NT2/D1 (cell line): ENCODE results near the gene ERN1.

Experiments used
- DNase-seq: peaks from one replicate; pipeline ENCODE4 v3.0.0-alpha.2; 2011; ENCODE audit warnings: low read depth, low spot score
- H3K27me3 ChIP-seq: 2 replicates; pipeline ENCODE4 v1.6.0; 2011; ENCODE audit warnings: mild to moderate bottlenecking; ENCODE audit not compliant: insufficient read length, insufficient read depth
- H3K36me3 ChIP-seq: 2 replicates; pipeline ENCODE4 v1.6.1; 2011; ENCODE audit warnings: mild to moderate bottlenecking, low read length, mixed read lengths; ENCODE audit not compliant: insufficient read depth, insufficient read length
- H3K4me1 ChIP-seq: 2 replicates; pipeline ENCODE4 v1.5.1; 2011; ENCODE audit not compliant: insufficient read depth, insufficient read length
- H3K4me3 ChIP-seq: 2 replicates; pipeline ENCODE4 v1.5.1; 2011; ENCODE audit warnings: low read depth; ENCODE audit not compliant: insufficient read length
- H3K9ac ChIP-seq: 2 replicates; pipeline ENCODE4 v1.6.0; 2011; ENCODE audit warnings: low read depth; ENCODE audit not compliant: insufficient read length
- H3K9me3 ChIP-seq: 2 replicates; pipeline ENCODE4 v1.5.1; 2011; ENCODE audit warnings: mild to moderate bottlenecking, low read length; ENCODE audit not compliant: insufficient read depth
- SUZ12 ChIP-seq: IDR thresholded peaks from 2 replicates; pipeline ENCODE4 v1.6.1; 2011; ENCODE audit not compliant: insufficient read length, insufficient read depth; ENCODE audit errors: extremely low read depth
- YY1 ChIP-seq: IDR thresholded peaks from 2 replicates; pipeline ENCODE4 v1.6.1; 2011; ENCODE audit not compliant: insufficient read length, insufficient read depth
- ZNF274 ChIP-seq: IDR thresholded peaks from 2 replicates; pipeline ENCODE4 v1.6.1; 2011; ENCODE audit warnings: mild to moderate bottlenecking, low read depth, low read length

Gene ERN1

DNA sequence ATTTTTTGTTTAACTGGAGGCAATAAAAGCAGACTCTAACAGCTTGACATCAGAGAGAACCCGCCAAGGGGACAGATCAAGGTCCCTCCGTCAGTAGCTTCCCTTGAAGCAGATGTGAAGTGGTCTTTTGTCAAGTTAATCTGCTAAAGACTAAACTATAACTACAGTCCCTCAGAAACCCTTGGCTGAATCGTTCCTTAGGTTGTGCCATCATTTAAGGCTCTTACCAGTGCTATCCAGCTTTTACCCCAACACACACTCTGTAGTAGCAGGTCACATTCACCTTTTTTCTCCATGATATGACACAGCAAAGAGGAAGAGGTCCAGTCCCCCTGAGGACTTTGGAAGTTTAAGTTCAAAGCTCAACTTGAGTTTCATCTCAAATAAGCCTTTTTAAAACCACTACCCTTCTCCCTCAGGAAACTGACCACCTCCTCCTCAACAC lies 49.7 kb downstream of the ERN1 start:
- Histone ChIP-seq H3K4me3 (no peak overlapping the region), H3K9me3 (no peaks in the 10 kb centered on the region), H3K36me3 (no peaks in the 10 kb centered on the region), H3K27me3 (no peaks in the 10 kb centered on the region), H3K4me1 (no peaks in the 10 kb centered on the region), H3K9ac (no peak overlapping the region)
- no peak for DNase-seq
- TF ChIP-seq YY1 (no peak), SUZ12 (no peak), ZNF274 (no peak)

GRCh38 chr17:64077379-64077778 lies 52.6 kb downstream of the ERN1 start:
- Histone ChIP-seq H3K27me3 (no peaks in the 10 kb centered on the region), H3K36me3 (no peaks in the 10 kb centered on the region), H3K4me1 (no peaks in the 10 kb centered on the region)

GRCh38 chr17:64075913-64076312 lies 54.0 kb downstream of the ERN1 start:
- no peak for DNase-seq
- H3K9ac ChIP-seq = no peak overlapping the region
- no peaks in the 10 kb centered on the region for H3K27me3 ChIP-seq
- no peaks in the 10 kb centered on the region for H3K4me1 ChIP-seq
- TF ChIP-seq SUZ12 = no peak
- TF ChIP-seq ZNF274 = no peak
- no peak for TF ChIP-seq YY1
- no peaks in the 10 kb centered on the region for H3K9me3 ChIP-seq
- no peak overlapping the region for H3K4me3 ChIP-seq
- H3K36me3 ChIP-seq = peaks cover 9% of the 10 kb centered on the region

More at GRCh38 chr17:64077379-64077778, 52.6 kb downstream of the ERN1 start:
- Histone ChIP-seq H3K9me3 (no peaks in the 10 kb centered on the region), H3K4me3 (no peak overlapping the region), H3K9ac (no peak overlapping the region)
- DNase-seq = no peak
- TF ChIP-seq YY1 (no peak), SUZ12 (no peak), ZNF274 (no peak)

GRCh38 chr17:64074704-64075426 lies 55.1 kb downstream of the ERN1 start:
- no peaks in the 10 kb centered on the region for H3K27me3 ChIP-seq
- no peak overlapping the region for H3K9ac ChIP-seq
- no peaks in the 10 kb centered on the region for H3K4me1 ChIP-seq
- no peak overlapping the region for H3K4me3 ChIP-seq
- H3K36me3 ChIP-seq = peaks cover 14% of the 10 kb centered on the region
- no peak for TF ChIP-seq ZNF274
- no peak for TF ChIP-seq SUZ12
- TF ChIP-seq YY1 = no peak
- no peak for DNase-seq
- H3K9me3 ChIP-seq = peaks cover 1% of the 10 kb centered on the region; the same call in 1 of the 2 replicates

DNA sequence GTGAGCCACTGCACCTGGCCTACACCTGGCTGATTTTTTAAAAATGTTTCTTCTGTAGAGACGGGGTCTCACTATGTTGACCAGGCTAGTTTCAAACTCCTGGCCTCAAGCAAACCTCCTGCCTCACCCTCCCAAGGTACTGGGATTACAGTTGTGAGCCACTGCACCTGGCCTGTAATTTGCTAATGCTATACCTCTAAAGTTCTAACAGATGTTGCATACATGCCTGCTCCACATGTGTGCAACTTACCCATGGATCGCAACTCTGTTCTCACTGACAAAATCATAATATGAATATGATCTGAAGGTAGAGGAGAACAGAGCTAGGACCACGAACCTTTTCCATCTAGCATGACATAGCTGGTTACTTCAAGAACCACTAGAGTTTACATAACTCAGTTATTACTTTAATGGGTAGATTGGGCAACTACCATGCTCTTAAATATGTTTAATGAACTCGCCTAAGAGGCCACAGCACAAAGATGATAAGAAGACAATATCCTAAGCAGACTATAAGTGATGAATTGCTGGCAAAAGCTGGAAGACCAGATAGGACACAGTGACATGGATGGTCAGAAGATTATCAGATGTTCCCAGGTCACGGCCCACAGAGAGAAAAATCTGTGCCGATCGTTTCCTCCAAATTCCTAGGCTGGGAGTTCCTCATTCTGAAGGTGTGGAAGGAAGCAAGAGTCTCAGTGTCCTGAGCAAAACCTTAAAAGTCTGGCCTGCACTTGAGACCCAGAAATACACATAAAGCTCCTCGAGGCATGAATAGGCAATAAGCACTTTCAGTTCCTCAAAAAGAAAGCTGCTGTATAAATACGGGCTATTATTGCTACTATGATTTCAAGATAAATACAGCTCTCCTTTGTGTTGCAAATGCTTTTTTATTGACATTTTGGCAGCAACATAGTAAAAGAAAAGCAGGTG lies 55.9 kb downstream of the ERN1 start:
- Histone ChIP-seq H3K4me3 (no peak overlapping the region), H3K36me3 (peaks cover 19% of the 10 kb centered on the region), H3K27me3 (no peaks in the 10 kb centered on the region), H3K4me1 (no peaks in the 10 kb centered on the region), H3K9ac (no peak overlapping the region), H3K9me3 (peaks cover 10% of the 10 kb centered on the region; the same call in 1 of the 2 replicates)
- no peak for TF ChIP-seq YY1
- no peak for DNase-seq

DNA sequence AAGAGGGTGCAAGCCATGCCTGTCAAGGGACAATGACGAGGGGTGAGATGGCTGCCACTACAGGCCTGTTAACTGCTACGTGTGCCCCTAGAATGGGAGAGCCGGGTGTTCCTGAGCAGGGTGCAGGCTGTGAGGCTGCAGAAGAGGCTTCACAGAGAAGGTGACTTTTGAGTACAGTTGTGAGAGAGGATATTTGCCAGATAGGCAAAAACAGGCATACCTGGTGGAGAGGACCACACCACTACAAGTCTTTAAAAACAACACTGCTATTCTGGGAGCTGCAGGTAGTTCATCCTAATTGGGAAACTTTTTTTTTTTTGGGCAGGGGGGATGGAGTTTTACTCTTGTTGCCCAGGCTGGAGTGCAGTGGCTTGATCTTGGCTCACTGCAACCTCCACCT lies 58.8 kb downstream of the ERN1 start:
- Histone ChIP-seq H3K9ac (no peak overlapping the region), H3K4me3 (no peak overlapping the region), H3K4me1 (no peaks in the 10 kb centered on the region), H3K36me3 (peaks cover 27% of the 10 kb centered on the region), H3K9me3 (peaks cover 15% of the 10 kb centered on the region; the same call in 1 of the 2 replicates), H3K27me3 (no peaks in the 10 kb centered on the region)
- TF ChIP-seq YY1 (no peak), ZNF274 (no peak), SUZ12 (no peak)
- no peak for DNase-seq

DNA sequence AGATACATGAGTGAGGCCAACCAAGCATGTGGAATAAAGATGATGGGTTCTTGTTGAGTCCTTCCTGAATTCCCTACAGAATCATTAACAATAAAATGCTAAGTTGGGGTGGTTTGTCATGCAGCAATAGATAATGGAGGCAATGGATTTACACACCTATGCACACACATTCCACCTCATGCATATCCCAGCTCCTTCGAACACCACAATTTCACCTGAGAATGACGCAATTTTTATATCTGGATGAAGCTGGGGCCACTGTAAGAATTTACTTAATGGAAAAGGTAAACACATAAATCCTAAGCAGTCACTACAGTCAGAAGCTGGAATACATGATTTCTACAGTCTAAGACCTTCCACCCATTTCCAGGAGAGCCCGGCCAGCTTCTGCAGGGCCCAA lies 59.7 kb downstream of the ERN1 start:
- no peak for TF ChIP-seq ZNF274
- TF ChIP-seq YY1 = no peak
- TF ChIP-seq SUZ12 = no peak
- no peaks in the 10 kb centered on the region for H3K27me3 ChIP-seq
- H3K9ac ChIP-seq = no peak overlapping the region
- no peak for DNase-seq
- no peak overlapping the region for H3K4me3 ChIP-seq
- H3K9me3 ChIP-seq = peaks cover 15% of the 10 kb centered on the region; the same call in 1 of the 2 replicates
- no peaks in the 10 kb centered on the region for H3K4me1 ChIP-seq
- H3K36me3 ChIP-seq = peaks cover 27% of the 10 kb centered on the region
